ENCODE results near the gene YWHAH.
"Not testable (repeated sequence)": the region's sequence is repeated elsewhere in the genome, so short reads cannot be mapped to it uniquely, and the experiment has no call there.

YWHAH gene

DNA sequence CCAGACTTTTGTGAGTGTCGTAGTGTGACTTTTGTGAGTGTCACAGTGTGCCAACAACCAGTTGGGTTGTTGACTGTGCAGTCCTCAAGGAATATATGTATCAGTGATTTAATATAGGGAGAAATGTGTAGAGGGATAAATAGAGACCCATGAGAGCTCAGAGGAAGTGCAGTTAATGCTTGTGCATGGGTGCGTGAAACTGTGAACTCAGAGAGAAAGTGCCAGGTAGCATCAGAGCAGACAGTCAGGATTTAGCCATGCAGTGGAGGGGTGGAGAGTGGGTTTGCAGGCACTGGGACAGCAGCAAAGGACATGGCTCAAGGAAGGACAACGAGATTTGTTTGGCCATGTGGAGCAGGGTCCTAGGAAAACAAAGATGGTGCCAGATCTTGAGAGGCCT, 33.6 kb downstream of the YWHAH start:
- no peaks in the 10 kb centered on the region for H3K27me3 Mint-ChIP-seq
- no peak for DNase-seq
- ATAC-seq: no peak
- peaks cover 8% of the 10 kb centered on the region for H3K4me1 Mint-ChIP-seq
- H3K9me3 Mint-ChIP-seq: no peaks in the 10 kb centered on the region
- no peak overlapping the region for H3K4me3 Mint-ChIP-seq
- H3K27ac Mint-ChIP-seq: no peak overlapping the region

DNA sequence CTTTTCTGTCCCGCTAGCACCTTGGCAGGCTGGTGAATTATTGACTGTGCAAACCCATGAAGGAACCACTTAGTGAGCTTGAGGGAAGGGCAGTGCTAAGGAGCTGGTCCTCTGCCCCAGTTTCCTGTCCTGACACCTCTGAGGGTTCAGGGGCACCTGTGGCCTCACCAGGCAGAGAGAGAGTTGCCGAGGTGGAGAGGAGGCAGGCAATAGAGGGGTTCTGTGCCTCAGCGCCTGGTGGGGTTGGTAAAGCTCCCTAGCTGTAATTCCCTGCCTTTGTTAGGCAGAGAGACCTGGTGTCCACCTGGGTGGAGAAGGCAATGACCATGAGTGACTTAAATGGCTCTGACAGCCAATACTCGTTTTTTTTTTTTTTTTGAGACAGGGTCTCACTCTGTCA, 36.3 kb downstream of the YWHAH start:
- H3K9me3 Mint-ChIP-seq: no peaks in the 10 kb centered on the region

DNA sequence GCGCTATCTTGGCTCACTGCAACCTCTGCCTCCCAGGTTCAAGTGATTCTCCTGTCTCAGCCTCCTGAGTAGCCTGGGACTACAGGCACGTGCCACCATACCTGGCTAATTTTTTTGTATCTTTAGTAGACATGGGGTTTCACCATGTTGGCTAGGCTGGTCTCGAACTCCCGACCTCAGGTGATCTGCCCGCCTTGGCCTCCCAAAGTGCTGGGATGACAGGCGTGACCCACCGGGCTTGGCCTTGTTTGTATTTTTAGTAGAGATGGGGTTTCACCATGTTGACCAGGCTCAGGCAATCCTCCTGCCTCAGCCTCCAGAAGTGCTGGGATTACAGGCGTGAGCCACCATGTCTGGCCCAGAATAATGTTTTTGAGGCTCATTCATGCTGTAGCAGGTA, 37.6 kb downstream of the YWHAH start:
- H3K9me3 Mint-ChIP-seq, H3K27ac Mint-ChIP-seq, ATAC-seq, DNase-seq, H3K4me3 Mint-ChIP-seq, H3K4me1 Mint-ChIP-seq, H3K27me3 Mint-ChIP-seq: not testable (repeated sequence)

More for the DNA sequence above, 36.3 kb downstream of the YWHAH start:
- Mint-ChIP-seq H3K4me3 (no peak overlapping the region), H3K4me1 (peaks cover 8% of the 10 kb centered on the region), H3K27ac (no peak overlapping the region), H3K27me3 (no peaks in the 10 kb centered on the region)
- no peak for DNase-seq
- no peak for ATAC-seq

DNA sequence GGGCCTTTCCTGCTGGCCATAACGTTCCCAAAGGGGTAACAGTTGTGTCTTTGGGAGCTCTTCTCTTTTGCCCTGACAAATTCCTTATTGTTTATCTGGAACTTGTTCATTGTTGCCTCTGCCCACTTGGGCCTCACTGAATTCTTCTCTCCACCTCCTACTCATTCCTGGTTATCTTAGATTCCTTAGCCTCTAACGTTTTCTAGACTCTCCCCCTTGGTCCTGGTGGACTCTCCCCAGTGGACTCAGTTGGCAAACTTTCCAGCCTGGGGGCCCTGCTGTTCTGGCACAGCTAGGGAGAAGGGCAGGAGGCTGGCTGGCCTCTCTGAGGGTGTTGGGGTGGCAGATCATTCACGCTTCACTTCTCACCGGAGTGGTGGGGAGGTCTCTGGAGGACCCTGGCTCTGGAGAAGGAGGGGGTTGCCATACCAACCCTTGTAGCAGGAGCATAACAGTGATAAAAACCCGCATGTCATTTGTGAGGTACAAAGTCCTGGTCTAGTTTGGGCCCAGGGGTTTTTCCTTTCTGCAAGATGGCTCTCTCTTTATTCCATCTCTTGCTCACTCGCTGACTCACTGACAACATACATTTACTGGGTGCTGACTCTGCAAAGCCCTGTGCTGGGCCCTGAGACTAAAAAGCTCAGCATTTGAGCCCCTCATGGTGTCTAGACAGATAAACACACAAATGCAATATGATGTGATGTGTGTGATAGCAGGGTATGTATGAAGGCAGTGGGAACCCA, 39.7 kb downstream of the YWHAH start:
- H3K4me3 Mint-ChIP-seq: no peak overlapping the region
- DNase-seq: no peak
- H3K27ac Mint-ChIP-seq: no peak overlapping the region
- H3K27me3 Mint-ChIP-seq: no peaks in the 10 kb centered on the region
- no peak for ATAC-seq
- H3K9me3 Mint-ChIP-seq: no peaks in the 10 kb centered on the region
- H3K4me1 Mint-ChIP-seq: no peaks in the 10 kb centered on the region

DNA sequence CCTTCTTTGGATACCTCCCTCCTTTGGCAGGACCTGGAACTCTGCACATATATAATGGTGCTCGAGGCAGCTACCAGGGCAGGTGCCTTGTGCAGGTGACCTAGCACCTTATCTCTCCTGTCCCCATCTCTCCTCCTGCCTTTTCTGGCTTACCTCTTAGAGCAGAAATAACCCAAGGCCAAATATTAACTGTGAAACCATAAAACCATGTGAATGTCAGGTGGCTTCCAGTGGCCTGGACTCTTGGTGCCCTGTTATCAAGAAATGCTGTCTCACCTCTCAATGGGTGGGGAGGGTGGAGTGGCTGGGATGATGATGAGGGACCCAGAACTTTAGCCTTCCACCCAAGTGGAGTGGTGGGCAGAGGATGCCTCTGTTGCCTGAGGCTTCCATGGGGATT, 42.9 kb downstream of the YWHAH start:
- H3K9me3 Mint-ChIP-seq: no peaks in the 10 kb centered on the region
- no peak overlapping the region for H3K4me3 Mint-ChIP-seq
- ATAC-seq (no peak), DNase-seq (no peak)
- no peaks in the 10 kb centered on the region for H3K4me1 Mint-ChIP-seq
- H3K27ac Mint-ChIP-seq: no peak overlapping the region
- H3K27me3 Mint-ChIP-seq: peaks cover 16% of the 10 kb centered on the region

DNA sequence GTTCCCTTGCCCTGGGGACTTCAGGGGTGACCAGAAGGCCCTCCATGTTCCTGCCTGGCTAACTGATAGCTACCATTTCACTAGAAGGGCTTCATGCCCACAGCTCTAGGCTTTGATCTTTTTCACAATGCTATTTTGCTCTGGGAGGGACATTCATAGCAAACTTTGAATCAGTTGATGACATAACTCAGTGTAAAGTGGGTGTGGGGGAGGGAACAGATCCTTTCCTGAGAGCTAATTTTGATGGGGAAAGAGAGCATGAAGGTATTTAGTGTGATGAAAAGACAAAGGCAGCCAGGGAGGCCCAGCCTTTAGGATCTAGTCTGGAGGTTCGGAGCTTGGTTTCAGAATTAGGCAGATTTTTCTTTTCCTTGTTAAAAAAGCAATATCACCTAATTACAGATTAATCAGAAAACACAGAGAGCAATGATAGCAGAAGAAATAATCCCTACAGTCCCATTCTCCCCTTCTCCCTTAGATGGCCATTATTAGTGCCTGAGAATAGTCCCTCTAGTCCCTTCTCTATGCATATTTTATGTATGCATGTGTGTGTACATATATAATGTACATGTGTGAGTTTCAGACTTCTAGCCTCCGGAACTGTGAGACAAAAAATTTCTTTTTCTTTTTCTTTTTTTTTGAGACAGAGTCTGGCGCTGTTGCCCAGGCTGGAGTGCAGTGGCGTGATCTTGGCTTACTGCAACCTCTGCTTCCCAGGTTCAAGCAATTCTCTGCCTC, 46.9 kb downstream of the YWHAH start:
- ATAC-seq: no peak
- no peaks in the 10 kb centered on the region for H3K9me3 Mint-ChIP-seq
- peaks cover 19% of the 10 kb centered on the region for H3K27me3 Mint-ChIP-seq
- H3K4me1 Mint-ChIP-seq: no peaks in the 10 kb centered on the region
- H3K27ac Mint-ChIP-seq: no peak overlapping the region
- no peak overlapping the region for H3K4me3 Mint-ChIP-seq
- no peak for DNase-seq

DNA sequence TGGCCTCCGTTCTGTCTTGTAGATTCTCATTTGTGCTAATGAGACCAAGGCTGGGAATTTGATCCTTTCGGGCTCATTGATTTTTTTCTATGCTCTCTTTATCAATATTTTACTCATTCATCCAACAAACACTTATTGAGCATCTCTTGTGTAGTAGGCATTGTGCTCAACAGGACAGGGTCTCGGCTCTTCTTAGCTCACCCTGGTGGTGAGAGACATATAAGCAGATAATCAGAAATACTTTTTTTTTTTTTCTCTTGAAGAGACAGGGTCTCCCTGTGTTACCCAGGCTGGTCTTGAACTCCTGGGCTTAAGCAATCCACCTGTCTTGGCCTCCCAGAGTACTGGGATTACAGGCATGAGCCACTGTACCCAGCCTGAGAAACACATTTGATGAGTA, 50.7 kb downstream of the YWHAH start:
- H3K4me1 Mint-ChIP-seq: no peaks in the 10 kb centered on the region
- no peak for ATAC-seq
- no peak overlapping the region for H3K27ac Mint-ChIP-seq
- no peak overlapping the region for H3K4me3 Mint-ChIP-seq
- no peak for DNase-seq
- no peaks in the 10 kb centered on the region for H3K9me3 Mint-ChIP-seq
- peaks cover 17% of the 10 kb centered on the region for H3K27me3 Mint-ChIP-seq

DNA sequence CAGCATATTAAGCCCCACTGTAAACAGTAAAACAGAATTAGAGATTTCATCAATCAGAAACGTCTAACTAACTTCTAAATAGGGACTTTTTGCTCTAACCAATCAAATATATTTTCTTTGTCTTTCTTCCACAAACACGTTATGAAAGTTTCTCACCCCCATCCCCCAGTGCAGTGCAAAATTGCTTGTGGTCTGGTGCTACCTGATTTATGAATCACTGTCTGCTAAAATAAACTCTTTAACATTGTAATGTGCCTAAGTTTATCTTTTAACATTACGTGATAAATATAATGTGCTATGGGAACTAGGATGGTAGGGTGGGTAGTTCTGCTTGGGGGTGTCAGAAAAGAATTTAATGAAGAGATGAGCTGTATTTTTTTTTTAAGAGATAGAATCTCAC, 51.5 kb downstream of the YWHAH start:
- no peak for ATAC-seq
- no peaks in the 10 kb centered on the region for H3K9me3 Mint-ChIP-seq
- H3K27ac Mint-ChIP-seq: no peak overlapping the region
- H3K4me3 Mint-ChIP-seq: no peak overlapping the region
- H3K27me3 Mint-ChIP-seq: peaks cover 10% of the 10 kb centered on the region
- peaks cover 6% of the 10 kb centered on the region for H3K4me1 Mint-ChIP-seq
- no peak for DNase-seq

DNA sequence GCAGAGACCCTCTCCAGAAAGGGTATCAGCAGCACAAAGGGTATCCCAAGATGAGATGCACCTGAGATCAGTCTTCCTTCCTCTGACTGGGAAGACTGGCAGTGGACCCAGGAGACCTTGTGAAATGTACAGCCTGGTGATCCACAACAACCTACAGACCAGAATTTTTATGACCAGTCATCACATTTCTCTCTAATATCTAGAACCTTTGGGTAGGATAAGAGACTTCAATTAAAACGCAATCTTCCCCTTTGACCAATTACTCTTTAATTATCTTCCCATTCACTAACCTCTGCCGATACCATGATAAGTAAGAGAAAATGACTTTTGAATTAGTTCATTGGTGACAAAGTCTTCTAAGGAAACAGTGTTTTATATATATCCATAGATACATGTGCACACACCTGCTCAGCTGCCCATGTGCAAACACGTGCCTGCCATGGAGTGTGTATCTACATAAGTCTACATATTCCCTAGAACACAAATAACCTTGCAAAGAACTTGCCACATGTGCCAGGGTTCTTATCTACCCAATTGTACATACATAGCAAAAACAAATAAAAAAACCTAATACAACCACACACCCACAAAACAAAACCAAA, 54.5 kb downstream of the YWHAH start:
- Mint-ChIP-seq H3K27me3 (peaks cover 10% of the 10 kb centered on the region), H3K4me1 (peaks cover 6% of the 10 kb centered on the region), H3K27ac (no peak overlapping the region), H3K4me3 (no peak overlapping the region), H3K9me3 (no peaks in the 10 kb centered on the region)
- DNase-seq: no peak
- ATAC-seq: no peak

DNA sequence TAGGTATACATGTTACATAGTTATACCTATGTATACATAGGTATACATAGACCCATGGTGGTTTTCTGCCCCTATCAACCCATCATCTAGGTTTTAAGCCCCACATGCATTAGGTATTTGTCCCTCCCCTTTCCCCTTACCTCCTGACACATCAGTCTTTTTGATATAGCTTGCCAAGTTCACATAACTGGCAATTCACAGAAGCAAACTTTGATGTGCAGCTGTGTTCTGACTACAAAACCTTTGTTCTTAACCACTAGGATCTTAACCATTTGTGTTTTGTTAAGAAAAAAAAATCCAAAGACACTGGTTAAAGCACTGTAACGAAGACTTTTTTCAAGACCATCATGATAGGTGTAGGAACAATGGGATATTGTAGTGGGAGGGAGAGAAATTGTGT, 55.8 kb downstream of the YWHAH start:
- Mint-ChIP-seq H3K27ac (no peak overlapping the region), H3K27me3 (peaks cover 17% of the 10 kb centered on the region), H3K4me3 (no peak overlapping the region), H3K9me3 (no peaks in the 10 kb centered on the region), H3K4me1 (peaks cover 6% of the 10 kb centered on the region)
- no peak for ATAC-seq
- DNase-seq: no peak

DNA sequence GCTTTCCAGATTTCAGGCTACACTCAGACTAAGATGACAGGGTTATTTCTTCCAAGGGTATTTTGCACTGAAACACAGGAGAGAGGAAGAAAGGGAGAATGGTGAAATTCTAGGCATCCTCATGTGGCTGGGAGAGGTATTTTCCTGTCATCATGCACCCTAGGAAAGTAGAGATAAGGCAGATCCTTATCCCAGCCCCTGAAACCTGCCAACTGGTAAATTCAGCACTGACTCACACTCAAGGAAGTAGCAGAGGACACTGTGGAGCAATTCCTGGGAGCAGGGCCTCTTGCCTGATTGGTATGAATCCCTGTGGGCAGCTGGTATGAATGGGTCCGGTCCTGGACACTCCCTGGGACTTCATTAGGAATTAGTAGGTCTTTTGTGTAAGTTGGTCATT, 61.1 kb downstream of the YWHAH start:
- H3K4me1 Mint-ChIP-seq: peaks cover 2% of the 10 kb centered on the region
- peaks cover 0 to 6% of the 10 kb centered on the region in 2 donors for H3K9me3 Mint-ChIP-seq
- ATAC-seq: no peak
- no peak for DNase-seq
- peaks cover 12% of the 10 kb centered on the region for H3K27me3 Mint-ChIP-seq
- no peak overlapping the region for H3K27ac Mint-ChIP-seq
- no peak overlapping the region for H3K4me3 Mint-ChIP-seq

All from stimulated activated naive CD8-positive, alpha-beta T cell treated with anti-CD3 and anti-CD28 coated beads, Interleukin-15, amount 100 ng/mL, for 72 hours (primary cell).